B cell (primary cell): ENCODE data around the gene PIK3R1. TPM values are rescaled to one million over a fixed set of nuclear protein-coding genes. Genes with fewer than 3 reads are reported as not detected.

Experiments
- ATAC-seq: fragments of 200-7000 bp; cut with Tn5 transposase; one replicate; pipeline ENCODE4 v1.10.0; 2021; ENCODE audit warnings: low read depth, mild to moderate bottlenecking, moderate number of reproducible peaks, moderate library complexity
- CTCF ChIA-PET: fragments of 350-600 bp; sonication (Branson Sonifier 250); formaldehyde crosslinking; loops from one replicate; lab custom pipeline; 2021; ENCODE audit warnings: antibody characterized with exemption, inconsistent platforms; lab: Charles Lee
- POLR2A ChIA-PET: fragments of 350-600 bp; sonication (Branson Sonifier 250); formaldehyde crosslinking; loops from one replicate; lab custom pipeline; 2021; ENCODE audit warnings: antibody characterized with exemption; lab: Charles Lee
- DNase-seq: peaks from one replicate; pipeline ENCODE4 v3.0.0; 2013
- H2AFZ ChIP-seq: 2 replicates; pipeline ENCODE4 v1.6.1; 2012; ENCODE audit warnings: mild to moderate bottlenecking, low read depth, low read length; ENCODE audit not compliant: insufficient read depth, poor library complexity, severe bottlenecking
- H3K27ac ChIP-seq, 2 donors: 1 replicate in 1 of 2; 2 replicates in 1 of 2; pipeline ENCODE4 v1.5.1; 2012 to 2013; ENCODE audit warnings: low read length in 2 of 2, mild to moderate bottlenecking in 2 of 2, moderate library complexity in 1 of 2
- H3K27me3 ChIP-seq, 4 experiments: fragments of 200-600 bp in 1 of 4; sonication (generic) in 1 of 4; replicated peaks in 1 of 4; 1 replicate in 2 of 4; 2 replicates in 2 of 4; pipeline versions ENCODE4 v1.6.1 to v1.7.0; 2013 to 2016; ENCODE audit warnings: low read length in 3 of 4, mild to moderate bottlenecking in 2 of 4, mixed read lengths in 1 of 4, moderate library complexity in 1 of 4; ENCODE audit not compliant: insufficient read depth in 4 of 4, control insufficient read depth in 3 of 4; ENCODE audit errors: control extremely low read depth in 1 of 4
- H3K36me3 ChIP-seq, 2 experiments: replicated peaks in 1 of 2; 1 replicate in 1 of 2; 2 replicates in 1 of 2; pipeline versions ENCODE4 v1.6.1 to v1.7.1; 2013; ENCODE audit warnings: low read length in 1 of 2; ENCODE audit not compliant: insufficient read depth in 2 of 2, control insufficient read depth in 1 of 2; ENCODE audit errors: control extremely low read depth in 1 of 2, extremely low read depth in 1 of 2
- H3K4me1 ChIP-seq, 2 donors: fragments of 200-600 bp in 1 of 2; sonication (generic) in 1 of 2; 1 replicate in 1 of 2; 2 replicates in 1 of 2; pipeline versions ENCODE4 v1.5.1 to v1.6.1; 2013 to 2017; ENCODE audit warnings: low read length in 2 of 2; ENCODE audit not compliant: control insufficient read depth in 2 of 2, insufficient read depth in 2 of 2
- H3K4me2 ChIP-seq: replicated peaks from 2 replicates; pipeline ENCODE3; 2012; ENCODE audit warnings: mild to moderate bottlenecking, low read depth, low read length; ENCODE audit not compliant: poor library complexity, severe bottlenecking
- H3K4me3 ChIP-seq, 5 experiments: fragments of 200-600 bp in 1 of 5; sonication (generic) in 1 of 5; 1 replicate in 3 of 5; 2 replicates in 2 of 5; pipeline versions ENCODE4 v1.5.1 to v1.7.0; 2011 to 2016; ENCODE audit warnings: low read length in 4 of 5, mild to moderate bottlenecking in 4 of 5, low read depth in 2 of 5, control low read depth in 1 of 5, moderate library complexity in 1 of 5; ENCODE audit not compliant: insufficient read depth in 1 of 5; ENCODE audit errors: control extremely low read depth in 1 of 5, extremely low read depth in 1 of 5
- H3K79me2 ChIP-seq: fragments of 200-600 bp; sonication (generic); one replicate; pipeline ENCODE4 v1.6.0; 2016; ENCODE audit warnings: low read length; ENCODE audit not compliant: control insufficient read depth, insufficient read depth
- H3K9ac ChIP-seq: fragments of 200-600 bp; sonication (generic); 2 replicates; pipeline ENCODE4 v1.6.1; 2017; ENCODE audit warnings: mild to moderate bottlenecking, low read length, moderate library complexity
- H3K9me3 ChIP-seq, 3 donors: one replicate each; pipeline versions ENCODE4 v1.6.1 to v1.7.1; 2013; ENCODE audit warnings: low read length in 2 of 3; ENCODE audit not compliant: control insufficient read depth in 2 of 3, insufficient read depth in 1 of 3; ENCODE audit errors: control extremely low read depth in 1 of 3
- H4K20me1 ChIP-seq: 2 replicates; pipeline ENCODE4 v1.6.0; 2012; ENCODE audit warnings: mild to moderate bottlenecking, low read length; ENCODE audit not compliant: insufficient read depth, control insufficient read depth, poor library complexity, severe bottlenecking
- H3K27ac Mint-ChIP-seq: one replicate; pipeline ENCODE4 v1.8.0; 2021; ENCODE audit warnings: mixed read lengths
- H3K27me3 Mint-ChIP-seq: one replicate; pipeline ENCODE4 v1.8.0; 2021; ENCODE audit warnings: mixed read lengths
- H3K4me1 Mint-ChIP-seq: one replicate; pipeline ENCODE4 v1.8.0; 2021; ENCODE audit warnings: mixed read lengths
- H3K4me3 Mint-ChIP-seq: one replicate; pipeline ENCODE4 v1.8.0; 2021; ENCODE audit warnings: mixed read lengths
- H3K9me3 Mint-ChIP-seq: one replicate; pipeline ENCODE4 v1.8.0; 2022; ENCODE audit warnings: mixed read lengths; ENCODE audit not compliant: insufficient read depth
- EZH2 ChIP-seq: IDR thresholded peaks from 2 replicates; pipeline ENCODE4 v1.6.1; 2012; ENCODE audit warnings: borderline replicate concordance, low read depth, mild to moderate bottlenecking, moderate library complexity, low read length; ENCODE audit not compliant: insufficient read depth, poor library complexity, severe bottlenecking
- WGBS: methylation state at CpG from one replicate; pipeline ENCODE4 v1.1.5; 2013; ENCODE audit warnings: missing lambda C conversion rate; ENCODE audit not compliant: insufficient coverage; 5-methylcytosine and 5-hydroxymethylcytosine counted together
- intact Hi-C: fragments of 100-400 bp; cut with micrococcal nuclease; formaldehyde crosslinking; loops from one replicate; pipeline ENCODE4 v1.10.0; 2022
- polyA plus RNA-seq: library from polyadenylated mRNA; depleted of rRNA; stranded (reverse); fragments of >200 nt; gene quantifications from 2 replicates; pipeline ENCODE4 v1.2.3, GENCODE V29; 2012
- total RNA-seq, 2 donors: library from RNA; stranded (reverse); fragments of 120-200 nt in 1 of 2; gene quantifications; 1 replicate in 1 of 2; 2 replicates in 1 of 2; pipeline versions ENCODE4 v1.2.3 to v1.2.4, GENCODE V29; 2013 to 2022
- TF ChIP-seq, protein P1 (sequence below): fragments of 200-600 bp; IDR thresholded peaks from one replicate; pipeline ENCODE4 v1.8.0; 2022; ENCODE audit warnings: antibody characterized with exemption, mild to moderate bottlenecking

PIK3R1 gene
- total and polyA plus RNA-seq, 2 donors (not counting 1 experiment from before 2014, with no cell fraction given): 5.6 to 63.8 TPM

DNA sequence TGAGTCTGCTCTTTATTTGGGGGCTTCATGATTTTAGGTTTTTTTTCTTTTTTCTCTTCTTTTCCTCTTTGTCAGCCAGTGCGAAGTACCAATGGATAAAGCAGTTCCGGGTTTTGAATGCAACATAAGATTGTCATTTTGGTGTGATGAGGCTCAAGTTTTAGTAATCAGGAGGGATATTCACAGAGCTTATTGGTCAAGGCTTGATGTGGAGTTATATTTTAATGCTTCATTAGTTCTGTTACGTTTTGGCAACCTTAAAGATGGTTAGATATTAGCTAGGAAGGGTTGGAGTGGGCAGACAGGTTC is 1.4 kb downstream of the PIK3R1 start:
- ChIA-PET POLR2A (no interaction called here), CTCF (interaction anchor here (0.9 to 3.6 kb wide), 9 partner anchors 21 to 1038 kb away, joined by 3 to 15 read pairs (median 9); no protein-coding TSS in a partner anchor)
- Mint-ChIP-seq H3K27me3 (no peaks in the 10 kb centered on the region), H3K4me3 (peak overlapping the region; percentile 85), H3K9me3 (peaks cover 2% of the 10 kb centered on the region), H3K4me1 (peaks cover 50% of the 10 kb centered on the region), H3K27ac (peak overlapping the region; percentile 90)
- peak overlapping the region; percentile 59 to 64 for H3K27ac ChIP-seq
- intact Hi-C loops: loop anchor here (5.0 to 10.0 kb wide), 8 partner anchors 35 to 1662 kb away; partner anchors contain the start of genes CCNB1 and CD180
- no peaks in the 10 kb centered on the region for H3K27me3 ChIP-seq
- H3K4me1 ChIP-seq: peaks cover 22 to 25% of the 10 kb centered on the region in 2 donors
- H3K4me3 ChIP-seq: peak overlapping the region; percentile 76 to 94 (median 88)
- ATAC-seq: no peak
- no peak for DNase-seq
- TF ChIP-seq, protein P1, sequence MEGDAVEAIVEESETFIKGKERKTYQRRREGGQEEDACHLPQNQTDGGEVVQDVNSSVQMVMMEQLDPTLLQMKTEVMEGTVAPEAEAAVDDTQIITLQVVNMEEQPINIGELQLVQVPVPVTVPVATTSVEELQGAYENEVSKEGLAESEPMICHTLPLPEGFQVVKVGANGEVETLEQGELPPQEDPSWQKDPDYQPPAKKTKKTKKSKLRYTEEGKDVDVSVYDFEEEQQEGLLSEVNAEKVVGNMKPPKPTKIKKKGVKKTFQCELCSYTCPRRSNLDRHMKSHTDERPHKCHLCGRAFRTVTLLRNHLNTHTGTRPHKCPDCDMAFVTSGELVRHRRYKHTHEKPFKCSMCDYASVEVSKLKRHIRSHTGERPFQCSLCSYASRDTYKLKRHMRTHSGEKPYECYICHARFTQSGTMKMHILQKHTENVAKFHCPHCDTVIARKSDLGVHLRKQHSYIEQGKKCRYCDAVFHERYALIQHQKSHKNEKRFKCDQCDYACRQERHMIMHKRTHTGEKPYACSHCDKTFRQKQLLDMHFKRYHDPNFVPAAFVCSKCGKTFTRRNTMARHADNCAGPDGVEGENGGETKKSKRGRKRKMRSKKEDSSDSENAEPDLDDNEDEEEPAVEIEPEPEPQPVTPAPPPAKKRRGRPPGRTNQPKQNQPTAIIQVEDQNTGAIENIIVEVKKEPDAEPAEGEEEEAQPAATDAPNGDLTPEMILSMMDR: no peak
- no peak for TF ChIP-seq EZH2
- H3K9me3 ChIP-seq: peaks cover 0 to 11% (median 10%) of the 10 kb centered on the region in 3 donors
- H4K20me1 ChIP-seq: peaks cover 42% of the 10 kb centered on the region
- peak overlapping the region; percentile 81 for H3K4me2 ChIP-seq
- peaks cover 60% of the 10 kb centered on the region for H3K79me2 ChIP-seq
- peak overlapping the region; percentile 89 for H2AFZ ChIP-seq
- 0% methylated on average over 2 of the region's 3 CpGs for WGBS
- H3K36me3 ChIP-seq: peaks cover 0 to 6% of the 10 kb centered on the region in 2 experiments
- peak overlapping the region; percentile 79 for H3K9ac ChIP-seq

DNA sequence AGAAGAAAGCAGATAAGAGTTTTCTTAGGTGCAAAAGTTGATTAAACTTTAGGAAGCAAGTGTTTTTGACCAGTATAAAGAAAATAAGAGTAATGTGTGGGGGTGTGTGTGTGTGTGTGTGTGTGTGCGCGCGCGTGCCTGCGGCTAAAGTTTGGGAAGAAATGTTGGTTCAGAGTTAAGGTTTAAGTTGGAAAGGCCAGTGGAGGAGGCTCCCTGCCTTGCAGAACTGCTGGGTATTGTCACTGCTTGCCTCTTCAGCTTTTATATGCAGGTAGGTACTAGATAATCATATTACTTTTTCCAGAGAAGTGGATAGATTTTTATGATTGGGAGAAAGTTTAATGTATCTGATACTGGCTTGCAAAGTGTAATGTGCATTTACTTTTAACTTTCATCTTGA is 2.0 kb downstream of the PIK3R1 start:
- H3K36me3 ChIP-seq: peaks cover 0 to 6% of the 10 kb centered on the region in 2 experiments
- DNase-seq (no peak), ATAC-seq (no peak)
- peak overlapping the region; percentile 85 for H3K4me3 Mint-ChIP-seq
- H3K9me3 ChIP-seq: peaks cover 0 to 11% (median 10%) of the 10 kb centered on the region in 3 donors
- peak overlapping the region in 1 of 2 donors; percentile 64 for H3K27ac ChIP-seq
- H3K9ac ChIP-seq: peak overlapping the region; percentile 79
- ChIA-PET CTCF (interaction anchor here (1.6 kb wide), 1 partner anchor 54 kb away, joined by 10 read pairs; no protein-coding TSS in a partner anchor), POLR2A (no interaction called here)
- H3K4me3 ChIP-seq: peak overlapping the region in 4 of 5 experiments; percentile 76 to 94 (median 84)
- H3K27ac Mint-ChIP-seq: no peak overlapping the region
- no peak for TF ChIP-seq EZH2
- H3K9me3 Mint-ChIP-seq: peaks cover 2% of the 10 kb centered on the region
- WGBS: 9% methylated on average over 5 of the region's 5 CpGs
- peaks cover 47% of the 10 kb centered on the region for H4K20me1 ChIP-seq
- intact Hi-C loops: loop anchor here (5.0 to 10.0 kb wide), 8 partner anchors 35 to 1663 kb away; partner anchors contain the start of genes CCNB1 and CD180
- peak overlapping the region; percentile 81 for H3K4me2 ChIP-seq
- H2AFZ ChIP-seq: peak overlapping the region; percentile 89
- H3K27me3 ChIP-seq: no peaks in the 10 kb centered on the region
- peaks cover 26 to 27% of the 10 kb centered on the region in 2 donors for H3K4me1 ChIP-seq
- H3K4me1 Mint-ChIP-seq: peaks cover 55% of the 10 kb centered on the region
- H3K27me3 Mint-ChIP-seq: no peaks in the 10 kb centered on the region
- H3K79me2 ChIP-seq: peaks cover 66% of the 10 kb centered on the region
